Bone marrow (tissue), 2 donors: ENCODE results near the gene SFPQ.
"Not testable (repeated sequence)": the region's sequence is repeated elsewhere in the genome, so short reads cannot be mapped to it uniquely, and the experiment has no call there.

ENCODE experiments used
- DNase-seq, 2 donors: peaks; one replicate each; lab custom pipeline; 2025; lab: John Stamatoyannopoulos, UW

The SFPQ gene

GRCh38 chr1:35187816-35188342 is 5.1 kb downstream of the SFPQ start:
- DNase-seq, result no peak

DNA sequence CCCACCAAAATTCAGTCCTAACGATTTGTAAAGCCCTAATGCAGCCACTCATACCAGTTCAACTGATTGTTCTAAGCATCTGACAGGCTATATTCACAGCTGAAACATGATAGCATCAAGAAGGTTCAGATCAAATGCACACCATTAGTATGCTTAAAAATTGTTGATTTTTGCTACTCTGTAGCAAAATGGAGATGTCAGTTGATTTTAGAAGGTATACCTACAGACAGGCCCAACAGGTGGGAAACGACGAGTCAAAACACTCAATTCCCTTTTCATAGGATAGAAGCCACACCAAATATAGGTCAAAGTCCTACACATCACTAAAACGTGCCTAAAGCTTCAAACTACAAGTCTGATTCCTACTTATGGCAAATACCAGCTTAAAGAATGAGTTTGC is 6.7 kb downstream of the SFPQ start:
- DNase-seq, result no peak

- no peak for DNase-seq
Measured at GRCh38 chr1:35185200-35185599, 7.7 kb downstream of the SFPQ start.

DNA sequence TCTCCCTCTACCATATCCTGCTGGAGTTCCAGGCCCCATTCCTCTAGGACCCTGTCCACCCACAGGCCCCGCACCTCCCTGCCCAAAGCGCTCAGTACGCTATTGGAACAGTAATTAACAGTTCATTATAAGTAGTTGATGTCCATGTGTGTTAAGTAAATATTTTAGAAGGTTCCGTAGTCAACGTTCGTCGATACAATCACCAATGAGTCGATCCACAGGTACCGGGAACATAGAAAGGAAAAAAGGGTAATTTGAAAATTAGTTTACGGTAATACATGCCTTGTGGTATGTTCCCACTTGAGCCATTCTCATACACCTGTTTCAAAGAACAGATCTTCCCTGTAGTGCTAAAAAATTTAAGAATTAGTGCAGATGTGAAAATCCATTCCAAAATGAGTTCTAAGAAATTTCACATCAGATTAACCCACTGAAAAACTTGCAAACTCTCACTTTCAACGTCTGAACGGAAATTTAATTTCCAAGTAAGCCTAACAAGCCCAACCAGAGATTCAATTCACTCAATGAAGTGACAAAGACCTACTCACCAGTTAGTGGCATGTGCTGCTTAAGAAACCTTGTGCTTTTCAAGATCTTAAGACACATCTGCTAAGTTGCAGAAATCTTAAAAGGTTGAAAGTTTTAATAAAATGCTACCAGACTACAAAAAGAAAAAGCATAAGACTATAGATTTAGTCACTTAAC is 8.3 kb downstream of the SFPQ start:
- no peak for DNase-seq

DNA sequence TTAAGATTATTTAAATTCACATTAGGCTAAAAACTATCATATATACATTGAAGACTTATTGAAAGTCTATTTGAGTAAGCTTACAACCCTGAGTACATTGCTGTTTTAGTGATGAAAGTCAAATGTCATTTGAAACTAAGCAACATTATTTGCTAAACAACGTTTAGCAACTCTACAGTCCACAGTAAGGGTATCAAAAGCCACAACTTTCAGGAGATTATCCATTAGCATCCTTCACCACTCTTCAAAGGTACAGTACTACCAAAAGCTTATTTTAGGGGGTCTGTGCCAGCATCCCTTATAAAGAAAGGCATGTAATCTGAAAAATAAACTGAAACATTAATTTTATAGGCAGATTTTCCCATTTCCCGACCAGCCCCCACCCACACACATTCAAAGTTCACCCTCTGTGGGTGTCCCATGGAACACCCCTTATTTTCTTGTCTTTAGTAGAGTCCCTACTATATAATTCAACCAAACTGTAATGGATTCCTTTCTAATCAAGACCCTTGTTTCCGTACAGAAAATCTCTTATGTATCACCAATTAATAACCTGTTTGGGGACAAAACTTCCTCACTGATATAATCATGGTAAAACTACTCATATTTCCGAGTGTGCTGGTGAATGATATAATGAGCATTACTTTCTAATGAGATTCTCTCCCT is 11.0 kb downstream of the SFPQ start:
- no peak for DNase-seq

DNA sequence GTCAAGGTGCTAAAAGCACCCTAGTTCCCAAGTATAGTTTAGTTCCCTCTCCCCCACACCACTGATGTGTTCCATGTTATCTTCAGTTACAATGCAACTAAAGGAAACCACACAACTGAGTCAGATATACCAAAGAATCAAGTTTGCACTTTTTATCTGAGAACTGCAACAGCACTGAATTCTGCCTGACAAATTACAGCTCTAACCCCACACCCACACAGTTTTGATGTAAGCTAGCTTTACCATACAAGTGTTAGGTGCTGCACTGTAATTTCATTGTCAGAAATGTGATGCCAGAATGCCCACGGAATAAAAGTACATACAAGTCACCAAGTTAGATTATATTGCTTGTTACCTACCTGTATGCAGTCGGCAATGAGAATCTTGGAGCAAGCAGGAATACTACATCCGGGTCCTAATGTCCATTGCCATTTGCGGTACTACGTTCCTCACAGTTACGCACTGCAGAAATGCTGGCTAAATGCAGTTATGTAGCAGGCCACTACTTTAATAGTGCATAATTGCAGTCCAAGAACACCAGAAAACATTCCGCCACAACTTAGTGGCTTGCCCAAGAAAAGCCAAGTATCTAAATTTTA is 12.1 kb downstream of the SFPQ start:
- DNase-seq, result no peak

DNA sequence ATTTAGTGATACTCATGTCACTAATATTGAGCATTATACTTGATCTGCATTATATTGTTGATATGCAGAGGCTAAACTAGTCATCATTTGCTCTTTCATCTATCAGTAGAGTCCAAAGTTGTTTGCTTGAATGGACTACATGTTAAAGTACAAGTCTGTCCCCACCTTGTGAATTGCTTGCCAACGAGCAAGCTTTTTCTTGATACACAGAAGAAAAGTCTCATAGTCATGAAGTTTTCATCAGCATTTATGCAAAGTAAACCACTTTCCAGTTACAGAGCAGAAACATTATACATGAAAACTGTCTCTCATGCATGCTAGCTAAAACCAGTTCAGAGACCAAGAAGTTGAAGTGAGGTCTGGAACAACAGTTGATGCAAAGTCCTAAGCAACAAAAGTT is 13.0 kb downstream of the SFPQ start:
- DNase-seq, result no peak

DNA sequence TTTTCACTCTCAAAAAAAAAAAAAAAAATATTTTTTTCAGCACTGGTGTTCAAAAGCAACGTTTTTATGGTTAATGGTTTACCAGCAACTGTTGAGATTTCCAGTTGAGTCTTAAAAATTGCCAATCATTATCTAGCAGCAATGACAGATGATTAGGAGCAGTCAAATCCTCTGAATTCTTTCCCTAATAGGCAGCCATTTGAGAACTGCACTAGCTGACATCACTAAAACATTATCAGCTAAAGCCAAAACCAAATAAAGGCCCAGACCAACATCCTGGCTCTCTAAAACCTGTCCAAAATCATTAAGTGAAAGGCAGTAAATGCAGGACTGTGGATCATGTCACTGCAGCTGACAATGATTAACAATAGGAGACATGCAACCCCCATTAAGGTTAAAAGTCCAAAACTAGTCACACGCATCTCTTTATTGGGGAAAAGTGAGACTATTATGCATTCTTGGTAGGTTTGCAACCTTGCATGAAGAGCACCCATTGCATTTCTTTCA is 14.0 kb downstream of the SFPQ start:
- DNase-seq, result no peak

GRCh38 chr1:35178295-35178695 is 14.7 kb downstream of the SFPQ start:
- DNase-seq, result no peak

GRCh38 chr1:35177237-35177786 is 15.6 kb downstream of the SFPQ start:
- no peak for DNase-seq

GRCh38 chr1:35175602-35176001 is 17.3 kb downstream of the SFPQ start:
- no peak for DNase-seq

DNA sequence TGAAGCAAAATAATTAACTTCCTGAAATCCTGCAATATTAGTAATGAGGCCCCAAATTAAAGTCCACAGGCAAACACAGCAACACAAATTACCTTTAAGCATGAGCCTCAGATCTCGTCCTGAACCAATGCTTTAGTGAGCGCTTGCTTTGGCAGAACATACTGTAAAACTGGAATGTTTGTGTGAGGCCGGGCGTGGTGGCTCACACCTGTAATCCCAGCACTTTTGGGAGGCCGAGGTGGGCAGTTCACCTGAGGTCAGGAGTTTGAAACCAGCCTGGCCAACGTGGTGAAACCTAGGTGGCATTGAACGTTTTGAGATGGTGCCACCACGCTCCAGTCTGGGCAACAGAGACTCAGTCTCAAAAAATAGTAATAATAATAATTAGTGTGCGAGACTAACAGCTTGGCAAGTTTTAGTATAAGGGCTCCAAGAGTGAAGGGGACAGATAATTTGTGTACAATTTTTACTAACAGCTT is 17.8 kb downstream of the SFPQ start:
- DNase-seq, result no peak

GRCh38 chr1:35173909-35174540 is 18.9 kb downstream of the SFPQ start:
- DNase-seq, result no peak

- no peak for DNase-seq
Measured at GRCh38 chr1:35173491-35173890, 19.5 kb downstream of the SFPQ start.

- DNase-seq, result no peak
Measured at GRCh38 chr1:35172022-35172421, 20.9 kb downstream of the SFPQ start.

DNA sequence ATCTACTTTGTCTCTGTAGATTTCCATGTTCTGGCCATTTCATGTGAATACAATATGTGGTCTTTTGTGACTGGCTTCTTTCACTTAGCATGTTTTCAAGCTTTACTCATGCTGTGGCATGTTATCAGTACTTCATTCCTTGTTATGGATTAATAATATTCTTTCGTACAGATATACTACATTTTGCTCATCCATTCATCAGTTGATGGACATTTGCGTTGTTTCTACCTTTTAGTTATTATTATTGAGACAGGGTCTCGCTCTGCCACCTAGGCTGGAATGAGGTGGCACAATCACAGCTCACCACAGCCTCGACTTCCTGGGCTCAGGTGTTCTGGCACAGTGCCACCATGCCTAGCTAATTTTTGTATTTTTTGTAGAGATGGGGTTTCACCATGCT is 21.4 kb downstream of the SFPQ start:
- no peak for DNase-seq

- no peak for DNase-seq
Measured at GRCh38 chr1:35164893-35165292, 28.1 kb downstream of the SFPQ start.

DNA sequence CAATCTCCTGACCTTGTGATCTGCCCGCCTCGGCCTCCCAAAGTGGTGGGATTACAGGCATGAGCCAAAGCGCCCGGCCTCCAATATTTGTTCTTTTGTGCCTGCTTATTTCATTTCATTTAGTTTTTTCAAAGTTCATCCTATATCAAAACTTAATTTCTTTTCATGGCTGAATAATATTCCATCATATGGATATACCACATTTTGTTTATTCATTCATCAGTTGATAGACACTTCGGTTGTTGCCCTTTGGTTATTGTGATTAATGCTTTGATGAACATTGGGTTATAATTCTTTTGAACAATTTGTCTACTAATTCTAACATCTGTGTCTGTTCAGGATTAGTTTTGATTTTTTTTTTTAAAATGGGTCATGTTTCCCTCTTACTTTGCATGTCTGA is 41.7 kb downstream of the SFPQ start:
- DNase-seq, result no peak

DNA sequence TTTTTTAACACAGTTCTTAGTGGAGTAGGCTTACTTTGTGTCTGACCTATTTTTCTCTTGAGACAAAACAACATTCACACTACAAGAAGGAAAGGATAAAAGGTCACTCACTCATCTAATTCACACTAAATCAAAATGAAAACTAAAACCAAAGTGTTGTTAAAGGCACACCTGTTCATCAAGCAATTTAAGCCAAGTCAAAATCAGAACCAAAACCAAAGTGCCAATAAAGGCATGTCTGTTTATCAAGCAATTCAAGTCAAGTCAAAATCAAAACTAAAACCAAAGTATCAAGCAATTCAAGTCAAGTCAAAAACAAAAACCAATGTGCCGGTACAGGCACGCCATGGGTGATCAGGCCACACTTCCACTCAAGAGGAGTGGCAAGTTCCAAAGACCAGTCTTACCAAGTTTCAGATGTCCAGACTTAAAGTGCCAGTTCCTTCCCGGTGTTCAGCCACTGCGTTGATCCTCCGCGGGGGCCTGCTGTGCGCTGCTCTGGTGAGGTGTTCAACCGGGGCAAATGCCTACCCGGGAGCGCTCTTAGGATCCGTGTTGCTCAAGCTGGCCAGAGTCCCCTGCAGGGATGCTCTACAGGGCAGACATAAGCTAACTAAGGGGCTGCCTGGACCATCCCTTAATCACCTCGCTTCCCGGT is 46.9 kb downstream of the SFPQ start:
- DNase-seq, result not testable (repeated sequence)

DNA sequence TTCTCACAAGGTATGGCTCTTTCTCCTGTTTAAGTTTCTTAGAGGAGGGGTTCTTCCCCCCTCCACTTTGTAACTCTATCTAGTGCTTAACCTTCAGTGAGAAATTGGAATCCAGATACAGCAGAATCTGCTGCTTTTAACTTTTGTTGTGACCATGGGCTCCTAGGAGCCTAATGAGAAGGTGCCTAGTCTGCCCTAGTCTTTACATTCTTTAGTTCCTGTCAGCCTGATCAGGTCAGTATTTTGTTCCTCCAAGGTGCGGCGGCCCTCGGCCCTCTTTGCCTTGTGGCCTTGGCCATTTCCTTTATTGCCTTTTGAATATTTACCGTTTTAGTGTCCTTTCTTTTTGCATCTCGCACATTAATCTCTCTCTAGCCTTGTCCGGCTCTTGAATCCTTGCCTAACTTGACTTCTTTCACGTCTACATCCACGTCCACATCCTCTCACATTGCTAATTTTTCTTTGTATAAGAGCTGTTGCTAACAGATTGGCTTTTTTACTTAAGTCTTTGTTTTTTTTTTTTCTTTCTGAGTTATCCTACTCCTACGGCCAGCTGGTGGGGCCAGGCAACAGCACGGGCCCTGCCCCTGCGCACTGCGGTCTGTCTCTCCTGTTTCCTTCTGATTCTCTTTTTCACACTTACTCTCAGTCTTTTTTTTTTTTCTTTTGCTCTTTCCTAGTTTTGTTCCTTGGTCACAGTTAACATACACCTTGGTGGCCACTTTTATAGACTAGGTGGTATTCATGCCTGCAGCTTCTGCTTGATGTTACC is 49.0 kb downstream of the SFPQ start:
- DNase-seq, result no peak

- DNase-seq, result not testable (repeated sequence)
Measured at GRCh38 chr1:35142728-35143127, 50.2 kb downstream of the SFPQ start.
